Erythroblast (primary cell): ENCODE data around the gene SLC49A4.

Source experiments
- GATA1 ChIP-seq: IDR thresholded peaks from 2 replicates; pipeline ENCODE4 v1.6.1; 2011; ENCODE audit warnings: low read depth, mild to moderate bottlenecking, control low read depth, low read length, moderate library complexity
- POLR2A ChIP-seq: IDR thresholded peaks from 2 replicates; pipeline ENCODE4 v1.6.1; 2011; ENCODE audit warnings: mild to moderate bottlenecking, low read length

DNA sequence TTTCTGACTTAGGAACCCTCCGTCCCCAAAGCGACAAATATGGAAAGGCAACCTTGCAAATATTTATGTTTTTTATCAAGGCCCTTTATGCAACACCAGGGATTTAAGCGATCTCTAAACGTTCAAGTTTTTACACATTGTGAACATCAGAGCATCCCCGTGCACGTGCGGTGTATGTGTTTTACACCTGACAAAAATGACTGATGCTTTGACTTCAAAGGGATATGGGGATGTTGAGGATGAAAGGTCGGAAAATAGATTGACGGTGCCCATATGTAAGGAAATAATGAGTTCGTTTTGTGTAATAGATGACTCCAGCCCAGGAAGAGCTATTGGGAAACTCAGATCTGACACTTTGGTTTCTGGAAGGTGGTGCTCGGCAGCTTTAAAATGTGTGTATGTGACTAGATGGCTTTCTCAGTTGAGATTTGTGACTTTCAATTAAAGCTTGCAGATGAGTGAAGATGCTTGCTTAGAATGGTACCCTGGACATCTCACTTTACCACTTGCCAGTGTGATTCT lies 866 bp downstream of the SLC49A4 start:
- no peak for TF ChIP-seq POLR2A
- no peak for TF ChIP-seq GATA1
